ENCODE measurements around the gene EVI5L. TPM values are rescaled to one million over a fixed set of nuclear protein-coding genes. Genes with fewer than 3 reads are reported as not detected.

The EVI5L gene
- total and polyA plus RNA-seq, 2 donors (not counting 1 experiment from before 2014, with no cell fraction given): 10.4 to 16.5 TPM

DNA sequence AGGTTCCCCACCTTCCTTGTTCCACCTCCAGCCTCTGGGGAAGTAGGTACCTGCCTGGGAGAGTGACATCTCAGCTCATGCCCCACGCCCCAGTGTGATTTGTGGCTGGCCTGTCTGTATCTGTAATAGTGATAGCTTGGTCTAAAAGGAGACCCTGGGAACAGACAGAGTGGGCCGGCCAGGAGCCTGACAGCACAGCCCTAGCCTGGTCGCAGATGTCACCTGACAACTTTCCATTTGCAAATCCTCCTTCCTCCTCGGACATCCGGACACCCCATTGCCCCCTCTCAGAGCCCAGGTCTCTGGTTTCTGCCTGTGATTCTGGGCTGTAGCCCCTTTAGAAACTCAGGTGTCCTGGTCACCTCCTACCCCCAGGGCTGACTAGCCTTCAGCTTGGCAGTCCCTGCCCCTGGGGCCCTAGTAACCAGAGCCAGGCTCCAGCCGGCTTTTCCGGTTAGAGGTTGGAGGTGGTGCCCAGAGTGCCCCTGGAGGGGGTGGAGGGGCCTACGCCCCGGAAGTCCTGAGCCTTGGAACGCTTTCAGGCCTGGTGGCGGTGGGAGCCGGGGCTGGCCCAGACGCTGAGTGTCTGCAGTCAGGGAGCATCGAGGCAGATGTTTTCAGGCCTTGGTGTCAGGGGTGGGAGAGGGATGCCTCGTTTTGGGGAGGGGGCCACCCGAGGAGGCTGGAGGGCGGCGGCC is 64.7 kb downstream of the EVI5L start:
- no peak overlapping the region for H3K4me2 ChIP-seq (ENCODE audit: extremely low read depth, insufficient read depth, low read length)
- H3K79me2 ChIP-seq (ENCODE audit: control insufficient read depth, insufficient read depth, low read length): no peaks in the 10 kb centered on the region
- no peak overlapping the region for H3K9ac ChIP-seq (ENCODE audit: insufficient read depth, low read length)
- DNase-seq (ENCODE audit: low read depth in 2 of 2): no peak
- peaks cover under 1% of the 10 kb centered on the region for H3K36me3 ChIP-seq (ENCODE audit: control insufficient read depth, insufficient read depth, low read length)
- no peak overlapping the region for H3K4me3 ChIP-seq (replicated peaks in 1 of 4; ENCODE audit: control extremely low read depth in 1 of 4, insufficient read depth in 1 of 4, low read depth in 3 of 4, low read length in 4 of 4)
- no peak overlapping the region for H2AFZ ChIP-seq (ENCODE audit: low read length)
- H4K20me1 ChIP-seq (ENCODE audit: control insufficient read depth, extremely low read depth, insufficient read depth, low read length): no peaks in the 10 kb centered on the region
- H3K27ac ChIP-seq (ENCODE audit: insufficient read depth, low read length): no peak overlapping the region
- H3K9me3 ChIP-seq (ENCODE audit: control insufficient read depth, insufficient read depth, low read depth, low read length): no peaks in the 10 kb centered on the region
- H3K4me1 ChIP-seq (ENCODE audit: control insufficient read depth, extremely low read depth, insufficient read depth, low read length): no peaks in the 10 kb centered on the region
- H3K27me3 ChIP-seq (ENCODE audit: control insufficient read depth, insufficient read depth, low read length): no peaks in the 10 kb centered on the region
- no peak for TF ChIP-seq EZH2 (IDR thresholded peaks at IDR 0.05; ENCODE audit: low read length, missing control alignments)
- TF ChIP-seq, protein P1, sequence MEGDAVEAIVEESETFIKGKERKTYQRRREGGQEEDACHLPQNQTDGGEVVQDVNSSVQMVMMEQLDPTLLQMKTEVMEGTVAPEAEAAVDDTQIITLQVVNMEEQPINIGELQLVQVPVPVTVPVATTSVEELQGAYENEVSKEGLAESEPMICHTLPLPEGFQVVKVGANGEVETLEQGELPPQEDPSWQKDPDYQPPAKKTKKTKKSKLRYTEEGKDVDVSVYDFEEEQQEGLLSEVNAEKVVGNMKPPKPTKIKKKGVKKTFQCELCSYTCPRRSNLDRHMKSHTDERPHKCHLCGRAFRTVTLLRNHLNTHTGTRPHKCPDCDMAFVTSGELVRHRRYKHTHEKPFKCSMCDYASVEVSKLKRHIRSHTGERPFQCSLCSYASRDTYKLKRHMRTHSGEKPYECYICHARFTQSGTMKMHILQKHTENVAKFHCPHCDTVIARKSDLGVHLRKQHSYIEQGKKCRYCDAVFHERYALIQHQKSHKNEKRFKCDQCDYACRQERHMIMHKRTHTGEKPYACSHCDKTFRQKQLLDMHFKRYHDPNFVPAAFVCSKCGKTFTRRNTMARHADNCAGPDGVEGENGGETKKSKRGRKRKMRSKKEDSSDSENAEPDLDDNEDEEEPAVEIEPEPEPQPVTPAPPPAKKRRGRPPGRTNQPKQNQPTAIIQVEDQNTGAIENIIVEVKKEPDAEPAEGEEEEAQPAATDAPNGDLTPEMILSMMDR (conservative IDR thresholded peaks at IDR 0.05 in 1 of 2, IDR thresholded peaks at IDR 0.05 in 1 of 2; ENCODE audit: low read depth in 1 of 2, low read length in 2 of 2): no peak

DNA sequence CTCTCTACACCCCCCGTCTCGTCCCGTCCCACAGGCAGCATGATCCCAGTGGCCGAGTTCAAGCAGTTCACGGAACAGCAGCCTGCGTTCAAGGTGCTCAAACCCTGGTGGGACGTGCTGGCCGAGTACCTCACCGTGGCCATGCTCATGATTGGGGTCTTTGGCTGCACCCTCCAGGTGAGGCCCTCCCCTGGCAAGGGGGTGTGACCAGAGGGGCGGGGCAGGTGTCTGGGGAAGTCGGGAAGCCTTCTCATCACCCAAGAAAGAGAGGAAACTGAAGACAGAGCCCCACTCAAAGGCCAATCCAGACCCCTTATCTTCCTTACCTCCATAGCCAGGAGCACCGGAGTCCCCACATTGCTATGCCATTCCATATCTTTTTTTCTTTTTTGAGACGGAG is 65.5 kb downstream of the EVI5L start:
- Histone ChIP-seq H3K27me3 (ENCODE audit: control insufficient read depth, insufficient read depth, low read length) (no peaks in the 10 kb centered on the region), H3K4me3 (replicated peaks in 1 of 4; ENCODE audit: control extremely low read depth in 1 of 4, insufficient read depth in 1 of 4, low read depth in 3 of 4, low read length in 4 of 4) (no peak overlapping the region), H3K9ac (ENCODE audit: insufficient read depth, low read length) (no peak overlapping the region), H2AFZ (ENCODE audit: low read length) (no peak overlapping the region), H3K4me2 (ENCODE audit: extremely low read depth, insufficient read depth, low read length) (no peak overlapping the region), H3K9me3 (ENCODE audit: control insufficient read depth, insufficient read depth, low read depth, low read length) (no peaks in the 10 kb centered on the region), H3K79me2 (ENCODE audit: control insufficient read depth, insufficient read depth, low read length) (no peaks in the 10 kb centered on the region), H3K4me1 (ENCODE audit: control insufficient read depth, extremely low read depth, insufficient read depth, low read length) (no peaks in the 10 kb centered on the region), H3K27ac (ENCODE audit: insufficient read depth, low read length) (no peak overlapping the region), H4K20me1 (ENCODE audit: control insufficient read depth, extremely low read depth, insufficient read depth, low read length) (no peaks in the 10 kb centered on the region), H3K36me3 (ENCODE audit: control insufficient read depth, insufficient read depth, low read length) (peaks cover 2% of the 10 kb centered on the region)
- no peak for TF ChIP-seq EZH2 (IDR thresholded peaks at IDR 0.05; ENCODE audit: low read length, missing control alignments)
- TF ChIP-seq, protein P1 (conservative IDR thresholded peaks at IDR 0.05 in 1 of 2, IDR thresholded peaks at IDR 0.05 in 1 of 2; ENCODE audit: low read depth in 1 of 2, low read length in 2 of 2): no peak
- no peak for DNase-seq (ENCODE audit: low read depth in 2 of 2)

DNA sequence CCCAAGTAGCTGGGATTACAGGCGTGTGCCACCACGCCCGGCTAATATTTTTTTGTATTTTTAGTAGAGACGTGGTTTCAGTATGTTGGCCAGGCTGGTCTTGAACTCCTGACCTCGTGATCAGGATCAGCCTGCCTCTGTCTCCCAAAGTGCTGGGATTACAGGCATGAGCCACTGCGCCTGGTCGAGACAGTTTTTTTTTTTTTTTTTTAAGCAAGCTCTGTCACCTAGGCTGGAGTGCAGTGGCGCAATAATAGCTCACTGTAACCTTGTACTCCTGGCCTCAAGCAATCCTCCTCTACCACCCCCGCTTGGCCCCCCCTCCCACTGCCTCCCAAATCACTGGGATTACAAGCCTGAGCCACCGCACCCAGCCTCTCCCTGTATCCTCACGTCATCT is 67.3 kb downstream of the EVI5L start:
- TF ChIP-seq, protein P1 (conservative IDR thresholded peaks at IDR 0.05 in 1 of 2, IDR thresholded peaks at IDR 0.05 in 1 of 2; ENCODE audit: low read depth in 1 of 2, low read length in 2 of 2): no peak
- no peak for TF ChIP-seq EZH2 (IDR thresholded peaks at IDR 0.05; ENCODE audit: low read length, missing control alignments)
- no peaks in the 10 kb centered on the region for H3K27me3 ChIP-seq (ENCODE audit: control insufficient read depth, insufficient read depth, low read length)
- H3K9me3 ChIP-seq (ENCODE audit: control insufficient read depth, insufficient read depth, low read depth, low read length): no peaks in the 10 kb centered on the region
- no peak overlapping the region for H3K27ac ChIP-seq (ENCODE audit: insufficient read depth, low read length)
- H4K20me1 ChIP-seq (ENCODE audit: control insufficient read depth, extremely low read depth, insufficient read depth, low read length): no peaks in the 10 kb centered on the region
- no peaks in the 10 kb centered on the region for H3K79me2 ChIP-seq (ENCODE audit: control insufficient read depth, insufficient read depth, low read length)
- DNase-seq (ENCODE audit: low read depth in 2 of 2): no peak
- no peak overlapping the region for H3K4me3 ChIP-seq (replicated peaks in 1 of 4; ENCODE audit: control extremely low read depth in 1 of 4, insufficient read depth in 1 of 4, low read depth in 3 of 4, low read length in 4 of 4)
- no peak overlapping the region for H2AFZ ChIP-seq (ENCODE audit: low read length)
- H3K9ac ChIP-seq (ENCODE audit: insufficient read depth, low read length): no peak overlapping the region
- H3K36me3 ChIP-seq (ENCODE audit: control insufficient read depth, insufficient read depth, low read length): peaks cover 2% of the 10 kb centered on the region
- H3K4me2 ChIP-seq (ENCODE audit: extremely low read depth, insufficient read depth, low read length): no peak overlapping the region
- no peaks in the 10 kb centered on the region for H3K4me1 ChIP-seq (ENCODE audit: control insufficient read depth, extremely low read depth, insufficient read depth, low read length)
